ENCODE measurements around the gene GIGYF2. TPM values are rescaled to one million over a fixed set of nuclear protein-coding genes. Genes with fewer than 3 reads are reported as not detected.
"Not testable (repeated sequence)": the region's sequence is repeated elsewhere in the genome, so short reads cannot be mapped to it uniquely, and the experiment has no call there.

Gene GIGYF2
- polyA plus RNA-seq, 1 donor (not counting 4 experiments of a cell fraction or from before 2014, with no cell fraction given): 35.5 TPM

- FAIRE-seq: no peak
- Histone ChIP-seq H3K27ac (ENCODE audit: control insufficient read depth, insufficient read depth, low read length) (no peak overlapping the region), H3K27me3 (ENCODE audit: control insufficient read depth, extremely low read depth, insufficient read depth, low read length) (peaks cover 7% of the 10 kb centered on the region), H4K20me1 (ENCODE audit: control insufficient read depth, extremely low read depth, insufficient read depth, low read length) (no peaks in the 10 kb centered on the region), H3K79me2 (ENCODE audit: control insufficient read depth, insufficient read depth, low read length) (no peaks in the 10 kb centered on the region), H3K9me1 (ENCODE audit: control insufficient read depth, extremely low read depth, insufficient read depth, low read length) (no peaks in the 10 kb centered on the region), H3K9ac (ENCODE audit: control insufficient read depth, extremely low read depth, insufficient read depth, low read length) (no peak overlapping the region), H3K36me3 (ENCODE audit: control insufficient read depth in 2 of 2, extremely low read depth in 1 of 2, insufficient read depth in 2 of 2, low read length in 2 of 2) (no peaks in the 10 kb centered on the region), H3K4me3 (ENCODE audit: control insufficient read depth in 2 of 3, extremely low read depth in 1 of 3, insufficient read depth in 2 of 3, low read depth in 1 of 3, low read length in 3 of 3) (no peak overlapping the region), H2AFZ (ENCODE audit: control insufficient read depth, low read length) (no peak overlapping the region), H3K4me2 (ENCODE audit: control insufficient read depth, extremely low read depth, insufficient read depth, low read depth, low read length) (no peak overlapping the region), H3K9me3 (ENCODE audit: control insufficient read depth, low read depth, low read length) (no peaks in the 10 kb centered on the region), H3K4me1 (ENCODE audit: control insufficient read depth, extremely low read depth, insufficient read depth, low read length) (no peaks in the 10 kb centered on the region)
- dilution Hi-C loops (cut with MboI; ENCODE audit: extremely low pct_ligation_motif_present, low sequenced_read_pairs): no loop called here
- no peak for TF ChIP-seq CTCF (optimal IDR thresholded peaks at IDR 0.05 in 1 of 3, IDR thresholded peaks at IDR 0.05 in 1 of 3, conservative IDR thresholded peaks at IDR 0.05 in 1 of 3; ENCODE audit: extremely low read depth in 1 of 3, insufficient read depth in 2 of 3, low read length in 3 of 3)
- TF ChIP-seq EZH2 (IDR thresholded peaks at IDR 0.05; ENCODE audit: low read length): no peak
- no peak for DNase-seq (ENCODE audit: low read depth, low spot score)
These were observed 7.8 kb upstream of the GIGYF2 start for GRCh38 chr2:232689152-232689910.

- H3K27me3 ChIP-seq (ENCODE audit: control insufficient read depth, extremely low read depth, insufficient read depth, low read length); DNase-seq (ENCODE audit: low read depth, low spot score); H4K20me1 ChIP-seq (ENCODE audit: control insufficient read depth, extremely low read depth, insufficient read depth, low read length); dilution Hi-C loops (cut with MboI; ENCODE audit: extremely low pct_ligation_motif_present, low sequenced_read_pairs); H3K4me3 ChIP-seq (ENCODE audit: control insufficient read depth in 2 of 3, extremely low read depth in 1 of 3, insufficient read depth in 2 of 3, low read depth in 1 of 3, low read length in 3 of 3); H3K9me3 ChIP-seq (ENCODE audit: control insufficient read depth, low read depth, low read length); H3K36me3 ChIP-seq (ENCODE audit: control insufficient read depth in 2 of 2, extremely low read depth in 1 of 2, insufficient read depth in 2 of 2, low read length in 2 of 2); H3K9me1 ChIP-seq (ENCODE audit: control insufficient read depth, extremely low read depth, insufficient read depth, low read length); H3K4me2 ChIP-seq (ENCODE audit: control insufficient read depth, extremely low read depth, insufficient read depth, low read depth, low read length); FAIRE-seq; H3K79me2 ChIP-seq (ENCODE audit: control insufficient read depth, insufficient read depth, low read length); H2AFZ ChIP-seq (ENCODE audit: control insufficient read depth, low read length); H3K4me1 ChIP-seq (ENCODE audit: control insufficient read depth, extremely low read depth, insufficient read depth, low read length); H3K27ac ChIP-seq (ENCODE audit: control insufficient read depth, insufficient read depth, low read length); H3K9ac ChIP-seq (ENCODE audit: control insufficient read depth, extremely low read depth, insufficient read depth, low read length): not testable (repeated sequence)
These were observed 6.0 kb upstream of the GIGYF2 start for GRCh38 chr2:232691117-232691516.

GRCh38 chr2:232693344-232693743 lies 3.8 kb upstream of the GIGYF2 start:
- H3K9me1 ChIP-seq (ENCODE audit: control insufficient read depth, extremely low read depth, insufficient read depth, low read length): no peaks in the 10 kb centered on the region

More at GRCh38 chr2:232693344-232693743, 3.8 kb upstream of the GIGYF2 start:
- Histone ChIP-seq H2AFZ (ENCODE audit: control insufficient read depth, low read length) (no peak overlapping the region), H3K27me3 (ENCODE audit: control insufficient read depth, extremely low read depth, insufficient read depth, low read length) (no peaks in the 10 kb centered on the region), H3K36me3 (ENCODE audit: control insufficient read depth in 2 of 2, extremely low read depth in 1 of 2, insufficient read depth in 2 of 2, low read length in 2 of 2) (no peaks in the 10 kb centered on the region), H3K79me2 (ENCODE audit: control insufficient read depth, insufficient read depth, low read length) (peaks cover 10% of the 10 kb centered on the region), H4K20me1 (ENCODE audit: control insufficient read depth, extremely low read depth, insufficient read depth, low read length) (no peaks in the 10 kb centered on the region), H3K9ac (ENCODE audit: control insufficient read depth, extremely low read depth, insufficient read depth, low read length) (no peak overlapping the region), H3K4me2 (ENCODE audit: control insufficient read depth, extremely low read depth, insufficient read depth, low read depth, low read length) (no peak overlapping the region), H3K4me1 (ENCODE audit: control insufficient read depth, extremely low read depth, insufficient read depth, low read length) (peaks cover 6% of the 10 kb centered on the region), H3K4me3 (ENCODE audit: control insufficient read depth in 2 of 3, extremely low read depth in 1 of 3, insufficient read depth in 2 of 3, low read depth in 1 of 3, low read length in 3 of 3) (no peak overlapping the region), H3K27ac (ENCODE audit: control insufficient read depth, insufficient read depth, low read length) (no peak overlapping the region), H3K9me3 (ENCODE audit: control insufficient read depth, low read depth, low read length) (no peaks in the 10 kb centered on the region)
- dilution Hi-C loops (cut with MboI; ENCODE audit: extremely low pct_ligation_motif_present, low sequenced_read_pairs): no loop called here
- TF ChIP-seq EZH2 (IDR thresholded peaks at IDR 0.05; ENCODE audit: low read length) (no peak), CTCF (optimal IDR thresholded peaks at IDR 0.05 in 1 of 3, IDR thresholded peaks at IDR 0.05 in 1 of 3, conservative IDR thresholded peaks at IDR 0.05 in 1 of 3; ENCODE audit: extremely low read depth in 1 of 3, insufficient read depth in 2 of 3, low read length in 3 of 3) (no peak)
- DNase-seq (ENCODE audit: low read depth, low spot score) (no peak), FAIRE-seq (no peak)
